DMS 273 (cell line): ENCODE data around the gene NUDT4B.
"Not testable (repeated sequence)": the region's sequence is repeated elsewhere in the genome, so short reads cannot be mapped to it uniquely, and the experiment has no call there.

ENCODE experiments used
- DNase-seq: peaks from one replicate; lab custom pipeline; 2025; ENCODE audit not compliant: unreplicated experiment; lab: John Stamatoyannopoulos, UW

NUDT4B gene

GRCh38 chr1:148748563-148749334, at the start of gene NUDT4B:
Gene NUDT4B (plus strand): TSS chr1:148748774. CDS start chr1:148748953, 179 bp downstream.
- not testable (repeated sequence) for DNase-seq

GRCh38 chr1:148699357-148699756, 49.2 kb upstream of the NUDT4B start:
- not testable (repeated sequence) for DNase-seq

- DNase-seq: not testable (repeated sequence)
Measured at GRCh38 chr1:148702242-148702641, 46.3 kb upstream of the NUDT4B start.

- not testable (repeated sequence) for DNase-seq
Measured at GRCh38 chr1:148703973-148704591, 44.5 kb upstream of the NUDT4B start.

GRCh38 chr1:148705316-148705948, 43.1 kb upstream of the NUDT4B start:
- not testable (repeated sequence) for DNase-seq

GRCh38 chr1:148708779-148709333, 39.7 kb upstream of the NUDT4B start:
- DNase-seq: not testable (repeated sequence)

- not testable (repeated sequence) for DNase-seq
Measured at GRCh38 chr1:148710772-148711523, 37.6 kb upstream of the NUDT4B start.

- not testable (repeated sequence) for DNase-seq
Measured at GRCh38 chr1:148712353-148712752, 36.2 kb upstream of the NUDT4B start.

- not testable (repeated sequence) for DNase-seq
Measured at GRCh38 chr1:148715518-148715917, 33.1 kb upstream of the NUDT4B start.

GRCh38 chr1:148716966-148717520, 31.5 kb upstream of the NUDT4B start:
- DNase-seq: not testable (repeated sequence)

- DNase-seq: not testable (repeated sequence)
Measured at GRCh38 chr1:148720918-148721317, 27.7 kb upstream of the NUDT4B start.

- DNase-seq: not testable (repeated sequence)
Measured at GRCh38 chr1:148722758-148723157, 25.8 kb upstream of the NUDT4B start.

GRCh38 chr1:148723515-148723914, 25.1 kb upstream of the NUDT4B start:
- not testable (repeated sequence) for DNase-seq

- DNase-seq: not testable (repeated sequence)
Measured at GRCh38 chr1:148724872-148725271, 23.7 kb upstream of the NUDT4B start.

GRCh38 chr1:148727862-148728261, 20.7 kb upstream of the NUDT4B start:
- not testable (repeated sequence) for DNase-seq

GRCh38 chr1:148729128-148729527, 19.4 kb upstream of the NUDT4B start:
- not testable (repeated sequence) for DNase-seq

GRCh38 chr1:148729541-148729940, 19.0 kb upstream of the NUDT4B start:
- DNase-seq: not testable (repeated sequence)

- not testable (repeated sequence) for DNase-seq
Measured at GRCh38 chr1:148732277-148732676, 16.3 kb upstream of the NUDT4B start.

GRCh38 chr1:148733585-148734310, 14.8 kb upstream of the NUDT4B start:
- DNase-seq: not testable (repeated sequence)

GRCh38 chr1:148734311-148734662, 14.3 kb upstream of the NUDT4B start:
- DNase-seq: not testable (repeated sequence)
